Inflammatory macrophage treated with lipopolysaccharide for 1 hour (primary cell): ENCODE measurements around the gene DNAJB9.
"Not testable (repeated sequence)": the region's sequence is repeated elsewhere in the genome, so short reads cannot be mapped to it uniquely, and the experiment has no call there.

Experiments used
- DNase-seq, 2 donors: peaks; one replicate each; pipeline ENCODE4 v3.0.0-alpha.2; 2020 to 2022

DNAJB9 gene

GRCh38 chr7:108569381-108570145 is at the start of gene DNAJB9, which contains the start of gene THAP5:
DNAJB9 (plus strand) TSS chr7:108569874; CDS start chr7:108571727, 1,853 bp downstream.
THAP5 (minus strand) TSS chr7:108569706; CDS start chr7:108569569, 137 bp downstream.
- DNase-seq, result peak; percentile 98 to 99

DNA sequence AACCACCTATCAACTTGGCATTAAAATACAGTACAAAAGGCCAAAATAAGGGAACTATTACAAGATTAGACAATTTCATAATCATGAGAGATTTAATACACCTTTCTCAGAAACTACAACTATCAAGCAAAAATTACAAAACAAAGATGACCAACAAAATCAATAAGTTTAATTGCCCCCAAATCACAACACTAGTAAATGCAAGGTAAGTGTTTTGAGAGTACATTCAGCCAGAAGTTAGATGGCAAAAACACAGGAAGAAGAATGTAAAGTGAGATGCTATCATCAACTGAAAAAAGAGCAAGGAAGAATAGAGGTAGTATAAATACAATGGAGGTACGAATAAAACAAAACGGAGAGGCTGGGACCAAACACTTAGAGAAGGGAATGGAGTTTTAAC is 46.9 kb upstream of the DNAJB9 start:
- DNase-seq, result no peak

DNA sequence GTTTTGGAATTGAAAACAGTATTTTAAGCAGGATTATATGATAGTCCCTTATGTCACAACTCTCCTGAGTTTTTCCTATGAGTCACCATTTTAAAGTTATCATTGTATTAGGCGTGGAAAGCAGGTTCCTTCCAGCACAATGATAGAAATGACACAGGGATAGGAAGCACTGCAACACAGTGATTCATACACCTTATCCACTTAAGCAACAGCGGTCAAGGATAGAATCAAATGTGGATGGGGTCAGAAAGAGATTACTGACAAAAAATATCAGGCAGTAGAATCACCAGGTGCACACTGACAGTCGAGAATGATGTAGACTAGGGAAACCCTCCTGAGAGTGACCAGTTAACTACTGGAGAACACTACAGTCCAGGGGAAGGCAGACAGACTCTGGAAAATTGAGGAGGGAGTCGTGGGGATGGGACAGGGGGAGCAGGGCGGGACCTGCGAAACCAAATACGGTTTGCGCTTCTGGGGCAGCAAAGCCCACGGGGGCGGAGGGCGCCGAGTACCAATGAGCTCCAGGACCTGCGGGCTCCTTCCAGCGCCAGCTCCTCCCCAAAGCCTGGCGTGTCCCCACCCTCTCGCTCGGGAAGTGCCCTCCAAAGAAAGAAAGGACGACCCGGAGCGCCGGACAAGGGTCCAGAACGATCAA is 44.2 kb upstream of the DNAJB9 start:
- peak; percentile 75 to 78 for DNase-seq

DNA sequence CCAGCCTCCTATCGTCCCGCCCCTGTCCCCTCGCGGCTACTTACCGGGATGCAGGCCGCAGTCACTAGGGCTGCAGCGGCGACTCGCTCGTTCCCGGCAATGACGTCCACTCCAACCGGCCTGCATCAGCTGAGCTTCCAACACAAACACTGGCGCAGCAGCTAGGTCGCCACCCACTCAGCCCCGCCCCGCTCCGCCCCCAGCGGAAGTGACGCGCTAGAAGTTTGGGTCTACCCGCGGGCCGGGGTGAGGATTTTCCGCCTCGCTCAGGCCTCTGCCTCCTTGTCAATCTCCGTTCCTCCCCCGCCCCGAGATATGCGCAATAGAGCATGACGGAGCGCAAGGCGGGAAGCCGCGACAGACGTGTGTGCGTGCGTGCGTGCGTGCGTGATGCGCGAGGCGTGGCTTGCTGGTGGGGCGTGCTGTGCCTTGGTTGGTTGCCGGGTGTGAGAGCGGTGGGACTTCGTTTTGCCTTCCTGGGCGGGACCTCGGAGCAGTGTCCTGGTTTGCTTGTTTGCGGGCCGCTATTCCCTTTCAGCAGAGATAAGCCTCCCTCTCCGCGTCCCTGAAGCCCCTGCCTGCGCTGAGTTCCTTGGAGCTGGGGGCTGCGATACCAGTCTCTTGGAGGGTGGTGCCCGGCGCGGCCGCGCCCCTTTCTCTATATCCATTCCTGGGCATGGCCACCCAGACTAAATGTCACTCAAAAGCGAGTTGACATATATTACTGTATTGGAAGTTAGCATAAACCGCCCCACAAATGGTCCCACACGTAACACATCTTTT is 43.5 kb upstream of the DNAJB9 start, which contains the start of gene PNPLA8:
Gene PNPLA8 (minus strand): TSS at position 151 of the 783 bp plus-strand sequence. CDS start 10,644 bp downstream, outside the sequence.
- peak; percentile 99 to 100 for DNase-seq

DNA sequence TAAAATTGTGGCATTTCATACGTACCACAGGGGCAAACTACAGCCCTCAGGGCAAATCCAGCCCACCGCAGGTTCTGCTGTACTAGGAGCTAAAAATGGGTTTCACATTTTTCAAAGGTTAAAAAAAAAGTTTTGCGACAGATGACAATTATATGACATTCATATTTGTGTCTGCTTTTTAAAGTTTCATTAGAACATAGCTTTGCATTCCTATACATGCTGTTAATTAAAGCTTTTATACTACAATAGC is 43.0 kb upstream of the DNAJB9 start:
- DNase-seq, result no peak

DNA sequence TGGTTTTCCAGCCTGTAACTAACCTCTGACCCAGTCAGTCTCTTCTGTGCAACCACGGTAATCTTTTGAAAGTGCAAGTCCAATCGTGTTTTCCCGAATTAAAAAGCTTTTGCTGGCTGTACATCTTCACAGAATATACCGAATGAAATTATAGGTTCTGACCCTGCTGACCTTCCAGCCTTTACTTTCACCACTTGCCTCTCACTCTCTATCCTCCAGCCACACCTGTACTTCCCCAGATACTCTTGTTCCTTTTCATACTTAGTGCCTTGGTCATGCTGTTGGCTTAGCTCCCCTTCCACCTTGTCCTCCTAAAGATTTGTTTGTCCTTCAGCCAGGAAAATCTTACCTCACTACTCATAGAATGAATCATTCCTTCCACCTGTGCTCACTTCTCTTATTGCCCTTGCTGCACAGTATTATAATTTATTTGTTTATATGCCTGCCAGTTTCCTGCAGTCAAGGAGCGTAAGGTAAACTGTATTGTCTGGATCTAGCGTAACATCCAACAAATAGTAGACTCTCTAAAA is 41.4 kb upstream of the DNAJB9 start:
- no peak for DNase-seq

DNA sequence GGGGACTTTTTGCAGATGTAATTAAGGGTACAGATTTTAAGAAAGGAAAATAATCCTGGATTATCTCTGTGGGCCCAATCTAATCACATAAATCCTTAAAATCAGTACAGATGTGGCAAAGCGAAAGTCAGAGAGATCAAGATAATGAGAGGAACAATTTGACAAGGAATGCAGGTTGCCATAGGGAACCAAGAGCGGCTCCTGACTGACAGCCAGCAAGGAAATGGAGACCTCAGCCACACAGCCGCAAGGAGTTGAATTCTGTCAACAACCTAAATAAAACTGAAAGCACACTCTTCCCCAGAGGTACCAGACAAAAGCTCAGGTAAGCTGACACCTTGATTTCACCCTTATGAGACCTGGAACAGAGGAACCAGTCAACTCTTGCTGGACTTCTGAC is 40.3 kb upstream of the DNAJB9 start:
- DNase-seq, result no peak

- no peak for DNase-seq
Measured at GRCh38 chr7:108533712-108534111, 36.0 kb upstream of the DNAJB9 start.

DNA sequence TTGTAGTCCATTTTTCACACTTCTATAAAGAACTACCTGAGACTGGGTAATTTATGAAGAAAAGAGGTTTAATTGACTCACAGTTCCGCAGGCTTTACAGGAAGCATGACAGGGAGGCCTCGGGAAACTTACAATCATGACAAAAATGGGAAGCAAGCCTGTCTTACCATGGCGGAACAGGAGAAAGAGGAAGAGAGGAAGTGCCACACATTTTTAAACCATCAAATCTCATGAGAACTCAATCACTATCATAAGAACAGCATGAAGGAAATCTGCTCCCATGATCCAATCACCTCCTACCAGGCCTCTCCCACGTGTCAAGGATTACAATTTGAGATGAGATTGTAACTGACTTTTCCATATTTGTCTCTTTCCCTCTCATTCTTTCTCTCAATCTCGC is 34.4 kb upstream of the DNAJB9 start:
- DNase-seq, result peak; percentile 35 to 47

- no peak for DNase-seq
Measured at GRCh38 chr7:108535744-108536143, 33.9 kb upstream of the DNAJB9 start.

GRCh38 chr7:108537229-108537628 is 32.4 kb upstream of the DNAJB9 start:
- no peak for DNase-seq

DNA sequence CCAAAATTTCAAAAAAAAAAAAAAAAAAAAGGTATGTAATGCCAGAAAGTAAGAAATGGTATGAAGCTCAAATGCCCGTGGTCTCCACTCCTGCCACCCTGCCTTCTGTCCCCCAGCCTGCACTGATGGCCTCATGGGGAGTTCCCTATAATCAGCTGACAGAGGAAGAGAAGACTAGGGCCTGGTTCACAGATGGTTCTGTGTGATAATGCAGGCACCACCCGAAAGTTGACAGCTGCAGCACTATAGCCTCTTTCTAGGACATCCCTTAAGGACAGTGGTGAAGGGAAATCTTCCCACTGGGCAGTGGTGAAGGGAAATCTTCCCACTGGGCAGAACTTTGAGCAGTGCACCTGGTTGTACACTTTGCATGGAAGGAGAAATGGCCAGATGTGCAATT is 31.4 kb upstream of the DNAJB9 start:
- not testable (repeated sequence) for DNase-seq

DNA sequence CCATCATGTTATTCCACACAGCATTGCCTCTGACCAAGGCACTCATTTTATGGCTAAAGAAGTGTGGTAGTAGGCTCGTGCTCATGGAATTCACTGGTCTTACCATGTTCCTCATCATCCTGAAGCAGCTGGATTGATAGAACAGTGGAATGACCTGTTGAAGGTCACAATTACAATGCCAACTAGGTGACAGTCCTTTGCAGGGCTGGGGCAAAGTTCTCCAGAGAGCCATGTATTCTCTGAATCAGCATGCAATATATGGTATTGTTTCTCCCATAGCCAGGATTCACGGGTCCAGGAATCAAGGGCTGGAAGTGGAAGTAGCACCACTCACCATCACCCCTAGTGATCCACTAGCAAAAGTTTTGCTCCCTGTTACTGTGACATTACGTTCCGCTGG is 31.0 kb upstream of the DNAJB9 start:
- not testable (repeated sequence) for DNase-seq

DNA sequence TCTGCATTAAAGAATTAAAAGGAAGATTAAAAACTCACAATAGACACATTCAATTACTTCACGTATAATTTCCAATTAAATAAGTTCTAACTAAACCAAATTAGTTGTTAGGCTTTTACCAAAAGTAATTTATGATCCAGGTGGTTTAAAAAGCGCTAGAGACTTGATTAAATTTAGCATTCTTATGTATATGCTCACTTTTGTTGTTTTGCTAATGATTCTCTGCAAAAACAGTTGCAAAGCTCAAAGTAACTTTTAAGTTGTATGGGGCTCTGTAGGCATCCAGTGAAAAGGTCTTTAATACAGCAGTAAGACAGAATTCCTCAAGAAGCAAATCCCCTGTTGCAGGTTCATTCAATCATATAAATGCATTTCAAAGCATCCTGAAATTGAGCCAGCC is 28.2 kb upstream of the DNAJB9 start:
- DNase-seq, result no peak

GRCh38 chr7:108548141-108548896 is 21.4 kb upstream of the DNAJB9 start:
- not testable (repeated sequence) for DNase-seq

- not testable (repeated sequence) for DNase-seq
Measured at GRCh38 chr7:108556665-108557064, 13.0 kb upstream of the DNAJB9 start.

GRCh38 chr7:108557191-108557590 is 12.5 kb upstream of the DNAJB9 start:
- no peak for DNase-seq

GRCh38 chr7:108557617-108558016 is 12.1 kb upstream of the DNAJB9 start:
- DNase-seq, result no peak

DNA sequence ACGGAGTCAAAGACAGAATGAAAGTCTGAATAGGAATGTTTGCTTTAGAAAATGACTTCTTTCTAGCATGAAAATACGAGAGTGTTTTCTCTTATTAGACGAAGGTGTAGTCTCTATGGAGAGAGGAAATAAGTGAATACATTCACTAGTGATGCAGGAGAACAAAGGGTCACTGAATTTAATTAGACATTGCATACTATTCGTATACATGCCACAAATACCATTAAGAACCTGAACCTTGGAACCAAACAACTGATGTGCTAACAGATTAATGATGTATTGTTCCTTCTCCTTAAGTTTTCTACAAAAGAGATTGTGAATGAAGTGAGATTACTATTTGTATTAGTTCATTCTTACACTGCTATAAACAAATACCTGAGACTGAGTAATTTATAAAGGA is 10.4 kb upstream of the DNAJB9 start:
- DNase-seq, result no peak

DNA sequence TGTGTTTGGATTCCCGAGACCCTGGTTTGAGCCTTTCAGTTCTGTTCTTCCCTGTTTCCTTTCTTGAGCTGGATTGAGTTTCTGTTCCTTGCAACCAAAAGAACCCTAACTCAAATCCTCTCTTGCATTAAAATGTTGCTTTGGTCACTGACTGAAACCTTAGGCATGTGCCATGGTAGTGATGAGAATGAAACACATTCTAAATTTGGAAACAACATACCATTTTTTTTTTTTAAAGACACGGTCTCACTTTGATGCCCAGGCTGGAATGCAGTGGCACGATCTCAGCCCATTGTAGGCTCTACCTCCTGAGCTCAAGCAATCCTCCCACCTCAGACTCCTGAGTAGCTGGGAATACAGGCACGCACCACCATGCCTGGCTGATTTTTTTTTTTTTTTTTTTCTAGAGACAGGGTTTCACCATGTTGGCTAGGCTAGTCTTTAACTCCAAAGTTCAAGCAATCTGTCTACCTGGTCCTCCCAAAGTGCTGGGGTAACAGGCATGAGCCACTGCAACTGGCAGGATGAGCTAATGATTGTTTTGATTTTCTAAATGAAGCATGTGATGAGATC is 8.5 kb upstream of the DNAJB9 start:
- DNase-seq, result no peak

DNA sequence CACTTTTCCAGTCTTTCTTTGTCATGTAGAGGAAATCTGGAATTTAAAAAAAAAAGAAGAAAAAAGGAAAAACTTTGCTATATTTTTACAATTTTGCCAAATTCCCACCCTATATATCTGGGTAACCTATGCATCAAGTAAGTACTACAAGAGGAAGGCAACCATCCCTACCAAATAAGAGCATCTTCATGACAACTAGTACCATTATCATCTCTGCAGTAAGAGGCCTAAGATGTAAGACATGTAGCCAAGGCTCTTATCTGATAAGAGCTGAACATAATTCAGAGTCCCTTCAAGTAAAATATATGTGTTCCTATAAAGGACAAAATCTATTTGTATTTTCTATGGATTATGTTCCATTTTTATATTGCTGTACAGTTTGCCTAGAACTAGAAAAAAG is 3.7 kb upstream of the DNAJB9 start:
- DNase-seq, result no peak

DNA sequence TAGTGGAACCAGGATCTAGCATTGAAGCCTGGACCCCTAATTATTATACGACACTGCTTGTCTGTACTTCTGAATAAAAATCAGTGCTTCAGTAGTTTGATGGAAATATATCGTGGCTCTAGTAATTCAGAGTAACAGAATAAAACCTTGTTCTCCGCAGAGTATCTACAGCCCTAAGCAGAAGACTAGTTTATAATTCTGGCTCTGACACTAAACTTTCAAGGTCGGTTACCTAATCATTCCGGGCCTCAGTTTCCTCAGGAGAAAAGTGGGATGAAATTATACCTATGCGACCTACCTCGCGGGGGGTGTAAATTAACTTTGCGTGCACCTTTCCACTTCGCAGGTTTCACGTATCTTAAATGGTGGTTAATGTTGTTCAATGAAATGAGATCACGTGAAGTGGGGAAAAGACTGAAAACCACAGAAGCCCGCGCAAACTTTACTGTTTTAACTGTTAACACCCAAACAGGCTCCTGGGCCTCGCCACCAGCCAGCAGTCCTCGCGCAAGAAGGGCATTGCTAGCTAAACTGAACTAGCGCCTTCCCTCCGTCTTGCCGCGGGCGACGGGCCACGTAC is 783 bp upstream of the DNAJB9 start:
- DNase-seq, result no peak
